GM12878 (cell line): Measurements from ENCODE around the gene CACNA1A. TPM values are rescaled to one million over a fixed set of nuclear protein-coding genes. Genes with fewer than 3 reads are reported as not detected.

Experiments used
- ATF3 ChIP-seq: IDR thresholded peaks from 2 replicates; pipeline ENCODE4 v1.6.1; 2011; ENCODE audit warnings: low read depth, mild to moderate bottlenecking, low read length, moderate library complexity, borderline replicate concordance; ENCODE audit errors: extremely low read depth
- BACH1 ChIP-seq: fragments of 450-650 bp; IDR thresholded peaks from 2 replicates; pipeline ENCODE4 v1.6.1; 2017; ENCODE audit warnings: mild to moderate bottlenecking, borderline replicate concordance
- CBFB ChIP-seq: IDR thresholded peaks from 2 replicates; pipeline ENCODE4 v1.6.1; 2016; ENCODE audit warnings: antibody characterized with exemption, low read depth
- CBX3 ChIP-seq: fragments of 200-600 bp; sonication (generic); IDR thresholded peaks from 2 replicates; pipeline ENCODE4 v1.6.1; 2016; ENCODE audit warnings: low read depth, borderline replicate concordance
- FOXM1 ChIP-seq: IDR thresholded peaks from 2 replicates; pipeline ENCODE4 v1.6.1; 2012; ENCODE audit warnings: low read depth, mild to moderate bottlenecking, inconsistent platforms, low read length, moderate library complexity
- IKZF2 ChIP-seq, 2 experiments: fragments of 450-650 bp; IDR thresholded peaks; 2 replicates each; pipeline ENCODE4 v1.6.1; 2017; ENCODE audit warnings: mild to moderate bottlenecking in 2 of 2, moderate library complexity in 2 of 2
- MYB ChIP-seq: fragments of 150-350 bp; IDR thresholded peaks from 2 replicates; pipeline ENCODE4 v1.6.1; 2014; ENCODE audit warnings: mild to moderate bottlenecking, low read depth, low read length, borderline replicate concordance
- NFYA ChIP-seq: IDR thresholded peaks from 2 replicates; pipeline ENCODE4 v1.6.1; 2011; ENCODE audit warnings: low read depth, mild to moderate bottlenecking, low read length, improper control_type of control experiment, borderline replicate concordance
- NR2F1 ChIP-seq: fragments of 450-650 bp; conservative IDR thresholded peaks from 2 replicates; pipeline ENCODE4 v1.6.1; 2017; ENCODE audit warnings: mild to moderate bottlenecking
- PRDM15 ChIP-seq: fragments of 450-650 bp; formaldehyde crosslinking; IDR thresholded peaks from 2 replicates; pipeline ENCODE4 v1.4.0; 2020; ENCODE audit warnings: mild to moderate bottlenecking, moderate library complexity
- RAD51 ChIP-seq: fragments of 450-650 bp; IDR thresholded peaks from 2 replicates; pipeline ENCODE4 v1.6.1; 2016; ENCODE audit warnings: moderate library complexity, mild to moderate bottlenecking, inconsistent platforms
- SP1 ChIP-seq: IDR thresholded peaks from one replicate; pipeline ENCODE4 v1.6.1; 2011; ENCODE audit warnings: low read depth, low read length
- TCF3 ChIP-seq: IDR thresholded peaks from 2 replicates; pipeline ENCODE4 v1.6.1; 2012; ENCODE audit warnings: low read depth, mild to moderate bottlenecking, low read length, borderline replicate concordance; ENCODE audit not compliant: insufficient read depth
- YBX1 ChIP-seq: fragments of 450-650 bp; IDR thresholded peaks from 2 replicates; pipeline ENCODE4 v1.6.1; 2016; ENCODE audit warnings: antibody characterized with exemption
- ZBTB33 ChIP-seq: fragments of 450-650 bp; IDR thresholded peaks from 2 replicates; pipeline ENCODE4 v1.6.1; 2017; ENCODE audit warnings: mild to moderate bottlenecking
- ZNF207 ChIP-seq: fragments of 450-650 bp; IDR thresholded peaks from 2 replicates; pipeline ENCODE4 v1.6.1; 2014; ENCODE audit warnings: antibody characterized with exemption, mild to moderate bottlenecking, borderline replicate concordance
- ZZZ3 ChIP-seq: IDR thresholded peaks from 2 replicates; pipeline ENCODE4 v1.6.1; 2011; ENCODE audit warnings: low read depth; ENCODE audit not compliant: control insufficient read depth, insufficient read length
- polyA plus RNA-seq, 11 experiments: library from polyadenylated mRNA; depleted of rRNA in 4 of 11; unstranded in 6 of 11; stranded (reverse) in 5 of 11; fragments of >200 nt; fragmentation: Nextera tagmentation in 4 of 11; fragmentation: Illumina TruSeq in 1 of 11; extraction: Ambion mirVana in 4 of 11; extraction: Trizol in 1 of 11; gene quantifications; 1 replicate in 1 of 11; 2 replicates in 10 of 11; pipeline versions ENCODE4 v1.2.1 to v1.2.3, GENCODE V29; 2011 to 2016; ENCODE audit warnings: inconsistent platforms in 2 of 11, missing spikeins in 2 of 11, low read depth in 1 of 11
- total RNA-seq, 4 experiments: library from RNA; depleted of rRNA in 3 of 4; stranded (reverse); fragments of >200 nt in 3 of 4; fragmentation: Illumina TruSeq in 1 of 4; extraction: Trizol in 1 of 4; gene quantifications; 2 replicates each; pipeline versions ENCODE4 v1.2.1 to v1.2.3, GENCODE V29; 2013 to 2021
- TF ChIP-seq, protein P1 (sequence below): IDR thresholded peaks from 2 replicates; pipeline ENCODE4 v1.6.1; 2012; ENCODE audit warnings: low read length, inconsistent platforms
- TF ChIP-seq, protein P2 (sequence below): fragments of 150-350 bp; IDR thresholded peaks from 2 replicates; pipeline ENCODE4 v1.6.1; 2016; ENCODE audit warnings: low read depth, low read length

Gene CACNA1A
- total and polyA plus RNA-seq, 10 of the 15 experiments (the other 5 are each of a cell fraction or from before 2014, with no cell fraction given): 1.1 to 4.4 (median 2.5) TPM

GRCh38 chr19:13260883-13261653, 245.2 kb downstream of the CACNA1A start (continued):
- TF ChIP-seq, protein P1, sequence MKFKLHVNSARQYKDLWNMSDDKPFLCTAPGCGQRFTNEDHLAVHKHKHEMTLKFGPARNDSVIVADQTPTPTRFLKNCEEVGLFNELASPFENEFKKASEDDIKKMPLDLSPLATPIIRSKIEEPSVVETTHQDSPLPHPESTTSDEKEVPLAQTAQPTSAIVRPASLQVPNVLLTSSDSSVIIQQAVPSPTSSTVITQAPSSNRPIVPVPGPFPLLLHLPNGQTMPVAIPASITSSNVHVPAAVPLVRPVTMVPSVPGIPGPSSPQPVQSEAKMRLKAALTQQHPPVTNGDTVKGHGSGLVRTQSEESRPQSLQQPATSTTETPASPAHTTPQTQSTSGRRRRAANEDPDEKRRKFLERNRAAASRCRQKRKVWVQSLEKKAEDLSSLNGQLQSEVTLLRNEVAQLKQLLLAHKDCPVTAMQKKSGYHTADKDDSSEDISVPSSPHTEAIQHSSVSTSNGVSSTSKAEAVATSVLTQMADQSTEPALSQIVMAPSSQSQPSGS: peak; percentile 90
- TF ChIP-seq RAD51: peak; percentile 89
- TF ChIP-seq MYB: no peak
- TF ChIP-seq ATF3: peak; percentile 56; the same call in 1 of the 2 replicates
- TF ChIP-seq, protein P2, sequence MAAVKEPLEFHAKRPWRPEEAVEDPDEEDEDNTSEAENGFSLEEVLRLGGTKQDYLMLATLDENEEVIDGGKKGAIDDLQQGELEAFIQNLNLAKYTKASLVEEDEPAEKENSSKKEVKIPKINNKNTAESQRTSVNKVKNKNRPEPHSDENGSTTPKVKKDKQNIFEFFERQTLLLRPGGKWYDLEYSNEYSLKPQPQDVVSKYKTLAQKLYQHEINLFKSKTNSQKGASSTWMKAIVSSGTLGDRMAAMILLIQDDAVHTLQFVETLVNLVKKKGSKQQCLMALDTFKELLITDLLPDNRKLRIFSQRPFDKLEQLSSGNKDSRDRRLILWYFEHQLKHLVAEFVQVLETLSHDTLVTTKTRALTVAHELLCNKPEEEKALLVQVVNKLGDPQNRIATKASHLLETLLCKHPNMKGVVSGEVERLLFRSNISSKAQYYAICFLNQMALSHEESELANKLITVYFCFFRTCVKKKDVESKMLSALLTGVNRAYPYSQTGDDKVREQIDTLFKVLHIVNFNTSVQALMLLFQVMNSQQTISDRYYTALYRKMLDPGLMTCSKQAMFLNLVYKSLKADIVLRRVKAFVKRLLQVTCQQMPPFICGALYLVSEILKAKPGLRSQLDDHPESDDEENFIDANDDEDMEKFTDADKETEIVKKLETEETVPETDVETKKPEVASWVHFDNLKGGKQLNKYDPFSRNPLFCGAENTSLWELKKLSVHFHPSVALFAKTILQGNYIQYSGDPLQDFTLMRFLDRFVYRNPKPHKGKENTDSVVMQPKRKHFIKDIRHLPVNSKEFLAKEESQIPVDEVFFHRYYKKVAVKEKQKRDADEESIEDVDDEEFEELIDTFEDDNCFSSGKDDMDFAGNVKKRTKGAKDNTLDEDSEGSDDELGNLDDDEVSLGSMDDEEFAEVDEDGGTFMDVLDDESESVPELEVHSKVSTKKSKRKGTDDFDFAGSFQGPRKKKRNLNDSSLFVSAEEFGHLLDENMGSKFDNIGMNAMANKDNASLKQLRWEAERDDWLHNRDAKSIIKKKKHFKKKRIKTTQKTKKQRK: no peak
- no peak for TF ChIP-seq CBX3
- peak; percentile 69; the same call in 1 of the 2 replicates for TF ChIP-seq FOXM1
- TF ChIP-seq SP1: peak; percentile 30
- no peak for TF ChIP-seq PRDM15 (CRISPR knock-in tag)
- TF ChIP-seq YBX1: no peak
- TF ChIP-seq BACH1: no peak
- TF ChIP-seq ZZZ3: no peak
- TF ChIP-seq ZNF207: no peak
- TF ChIP-seq NR2F1: peak; percentile 97
- TF ChIP-seq ZBTB33: no peak
- peak; percentile 87 to 88 for TF ChIP-seq IKZF2 (IDR thresholded peaks at IDR 0.05)
- TF ChIP-seq CBFB: peak; percentile 70; the same call in 1 of the 2 replicates
- TF ChIP-seq NFYA: no peak
- no peak for TF ChIP-seq TCF3
